ENCODE results near the gene COX7B. TPM values are rescaled to one million over a fixed set of nuclear protein-coding genes. Genes with fewer than 3 reads are reported as not detected.

The COX7B gene
- total and polyA plus RNA-seq, 10 of the 15 experiments (the other 5 are each of a cell fraction or from before 2014, with no cell fraction given), result 331 to 2,070 (median 987) TPM

GRCh38 chrX:77894921-77895886 is 4.1 kb upstream of the COX7B start, which contains the start of gene MAGT1 (continued):
- peak; percentile 96 for TF ChIP-seq TAF1 (IDR thresholded peaks at IDR 0.05; ENCODE audit: borderline replicate concordance, low read depth, low read length)
- TF ChIP-seq POLR2AphosphoS5 (IDR thresholded peaks at IDR 0.05; ENCODE audit: low read length), result peak; percentile 97
- TF ChIP-seq PKNOX1 (IDR thresholded peaks at IDR 0.05), result peak; percentile 8; the same call in 1 of the 2 replicates
- peak; percentile 67; the same call in 1 of the 2 replicates for TF ChIP-seq PML (IDR thresholded peaks at IDR 0.05; ENCODE audit: low read length)
- TF ChIP-seq NFYB (IDR thresholded peaks at IDR 0.05; ENCODE audit: insufficient read depth, low read depth, low read length), result peak; percentile 70
- TF ChIP-seq ZBTB33 (IDR thresholded peaks at IDR 0.05), result no peak
- no peak for TF ChIP-seq YBX1 (IDR thresholded peaks at IDR 0.05)
- no peak for TF ChIP-seq SUZ12 (IDR thresholded peaks at IDR 0.05; ENCODE audit: unreplicated experiment)
- 0 out of 2 replicates have a peak, but pooled peaks have one; percentile 57 for TF ChIP-seq PAX8 (IDR thresholded peaks at IDR 0.05)
- no peak for TF ChIP-seq RELA (IDR thresholded peaks at IDR 0.05; ENCODE audit: borderline replicate concordance, partially characterized antibody)
- peak; percentile 53; the same call in 1 of the 2 replicates for TF ChIP-seq POLR2AphosphoS2 (IDR thresholded peaks at IDR 0.05; ENCODE audit: low read depth, low read length)
- peak; percentile 25; the same call in 1 of the 2 replicates for TF ChIP-seq NBN (IDR thresholded peaks at IDR 0.05)
- peak; percentile 33; the same call in 1 of the 2 replicates for TF ChIP-seq MLLT1 (IDR thresholded peaks at IDR 0.05)
- peak; percentile 85 for TF ChIP-seq YY1 (IDR thresholded peaks at IDR 0.05; ENCODE audit: low read depth, low read length)
- no peak for TF ChIP-seq GABPA (IDR thresholded peaks at IDR 0.05; ENCODE audit: low read depth)
- TF ChIP-seq HCFC1 (IDR thresholded peaks at IDR 0.05; ENCODE audit: low read length), result 0 out of 2 replicates have a peak, but pooled peaks have one; percentile 21
- TF ChIP-seq, protein P1, sequence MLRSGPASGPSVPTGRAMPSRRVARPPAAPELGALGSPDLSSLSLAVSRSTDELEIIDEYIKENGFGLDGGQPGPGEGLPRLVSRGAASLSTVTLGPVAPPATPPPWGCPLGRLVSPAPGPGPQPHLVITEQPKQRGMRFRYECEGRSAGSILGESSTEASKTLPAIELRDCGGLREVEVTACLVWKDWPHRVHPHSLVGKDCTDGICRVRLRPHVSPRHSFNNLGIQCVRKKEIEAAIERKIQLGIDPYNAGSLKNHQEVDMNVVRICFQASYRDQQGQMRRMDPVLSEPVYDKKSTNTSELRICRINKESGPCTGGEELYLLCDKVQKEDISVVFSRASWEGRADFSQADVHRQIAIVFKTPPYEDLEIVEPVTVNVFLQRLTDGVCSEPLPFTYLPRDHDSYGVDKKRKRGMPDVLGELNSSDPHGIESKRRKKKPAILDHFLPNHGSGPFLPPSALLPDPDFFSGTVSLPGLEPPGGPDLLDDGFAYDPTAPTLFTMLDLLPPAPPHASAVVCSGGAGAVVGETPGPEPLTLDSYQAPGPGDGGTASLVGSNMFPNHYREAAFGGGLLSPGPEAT (IDR thresholded peaks at IDR 0.05; ENCODE audit: low read depth), result peak; percentile 36; the same call in 1 of the 2 replicates
- TF ChIP-seq RAD21 (IDR thresholded peaks at IDR 0.05; ENCODE audit: insufficient read depth, low read depth, low read length), result 0 out of 2 replicates have a peak, but pooled peaks have one; percentile 1
- TF ChIP-seq ATF2 (IDR thresholded peaks at IDR 0.05; ENCODE audit: low read length), result peak; percentile 68; the same call in 1 of the 2 replicates
- TF ChIP-seq RUNX3 (IDR thresholded peaks at IDR 0.05; ENCODE audit: low read length), result peak; percentile 70
- peak; percentile 47 for TF ChIP-seq IKZF1 (conservative IDR thresholded peaks at IDR 0.05)

Data from GM12878 (cell line).